Measurements from ENCODE around the gene BMP8A.

- TF ChIP-seq CTCF (IDR thresholded peaks at IDR 0.05) (no peak), POLR2A (IDR thresholded peaks at IDR 0.05) (no peak)
Measured at GRCh38 chr1:39469150-39469549, 22.3 kb upstream of the BMP8A start.

Measured in Peyer's patch (tissue), 4 donors.